Central memory CD8-positive, alpha-beta T cell (primary cell): ENCODE results near the gene ATP11A.
"Not testable (repeated sequence)": the region's sequence is repeated elsewhere in the genome, so short reads cannot be mapped to it uniquely, and the experiment has no call there.

Experiments used
- ATAC-seq: fragments of 150-1000 bp; cut with Tn5 transposase; replicated peaks from 2 replicates; pipeline ENCODE4 v1.10.0; 2022; ENCODE audit warnings: mild to moderate bottlenecking, moderate FRiP score, moderate number of reproducible peaks; ENCODE audit not compliant: poor library complexity, severe bottlenecking; ENCODE audit errors: extremely low read depth
- DNase-seq, 2 donors: peaks; one replicate each; pipeline ENCODE4 v3.0.0; 2021; ENCODE audit warnings: low spot score in 2 of 2
- H3K27ac Mint-ChIP-seq: one replicate; pipeline ENCODE4 v1.8.0; 2022; ENCODE audit warnings: low read depth, mild to moderate bottlenecking, moderate library complexity, mixed read lengths
- H3K27me3 Mint-ChIP-seq: one replicate; pipeline ENCODE4 v1.8.0; 2022; ENCODE audit warnings: mixed read lengths
- H3K36me3 Mint-ChIP-seq: one replicate; pipeline ENCODE4 v1.8.0; 2022; ENCODE audit warnings: mild to moderate bottlenecking, moderate library complexity, mixed read lengths; ENCODE audit not compliant: insufficient read depth
- H3K4me1 Mint-ChIP-seq: one replicate; pipeline ENCODE4 v1.8.0; 2022; ENCODE audit warnings: mixed read lengths
- H3K4me3 Mint-ChIP-seq: one replicate; pipeline ENCODE4 v1.8.0; 2022; ENCODE audit warnings: mild to moderate bottlenecking, moderate library complexity, mixed read lengths
- H3K9me3 Mint-ChIP-seq: one replicate; pipeline ENCODE4 v1.8.0; 2022; ENCODE audit warnings: mixed read lengths

Gene ATP11A

DNA sequence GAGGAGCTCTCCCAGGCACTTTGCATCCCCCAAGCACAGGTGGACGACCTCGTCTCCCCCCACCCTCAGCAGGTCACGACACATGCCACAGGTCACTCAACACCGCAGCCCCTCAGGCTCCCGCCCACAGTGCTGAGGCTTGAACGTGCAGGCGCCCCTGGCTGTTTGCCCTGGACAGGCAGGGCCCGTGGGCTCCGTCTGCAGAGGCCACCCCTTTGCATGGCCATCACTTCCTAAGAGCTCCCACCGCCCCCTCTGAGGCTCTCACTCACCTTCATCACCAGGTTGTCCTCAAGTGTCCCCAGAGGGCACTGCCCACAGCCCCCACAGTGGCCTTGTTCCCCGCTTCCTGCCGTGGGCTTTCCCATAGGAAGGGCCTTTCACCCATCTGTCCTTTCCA is 147.1 kb downstream of the ATP11A start:
- no peak overlapping the region for H3K27ac Mint-ChIP-seq
- H3K36me3 Mint-ChIP-seq, result peaks cover 15% of the 10 kb centered on the region
- no peaks in the 10 kb centered on the region for H3K27me3 Mint-ChIP-seq

DNA sequence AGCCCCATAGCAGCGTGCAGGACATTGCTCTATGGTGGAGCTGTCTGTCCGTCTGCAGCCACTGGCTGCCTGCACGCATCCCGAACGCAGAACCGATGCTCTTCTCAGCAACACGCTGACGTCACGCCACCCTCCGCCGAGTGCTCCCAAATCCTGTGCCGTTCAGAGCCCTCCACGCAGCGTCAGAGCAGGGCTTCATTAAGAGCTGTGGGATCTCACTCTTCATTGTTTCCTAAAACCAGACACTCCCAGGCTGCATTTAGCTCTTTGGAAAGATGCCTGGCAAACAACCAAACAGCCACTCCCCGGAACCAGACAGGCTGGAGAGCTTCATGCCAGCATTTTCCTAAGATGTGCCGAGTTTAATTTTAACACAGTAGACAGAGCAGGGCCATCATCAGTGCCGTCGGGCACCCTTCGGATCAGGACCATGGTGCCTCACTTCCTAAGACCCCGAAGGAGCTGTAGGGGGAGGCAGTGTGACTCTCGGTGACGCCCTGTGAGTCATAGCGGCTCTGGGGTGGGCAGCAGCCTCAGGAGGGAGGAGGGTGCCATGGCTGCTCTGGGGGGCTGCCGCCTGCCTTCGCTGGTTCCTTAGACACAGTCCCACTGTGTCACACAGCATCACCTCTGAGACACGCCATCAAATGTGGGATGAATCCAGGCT is 147.7 kb downstream of the ATP11A start:
- ATAC-seq (no peak), DNase-seq (no peak)
- H3K27me3 Mint-ChIP-seq, result no peaks in the 10 kb centered on the region
- H3K4me3 Mint-ChIP-seq, result no peak overlapping the region
- H3K36me3 Mint-ChIP-seq, result peaks cover 15% of the 10 kb centered on the region
- no peaks in the 10 kb centered on the region for H3K9me3 Mint-ChIP-seq
- H3K4me1 Mint-ChIP-seq, result no peaks in the 10 kb centered on the region
- H3K27ac Mint-ChIP-seq, result no peak overlapping the region

More for the DNA sequence above, 147.1 kb downstream of the ATP11A start:
- Mint-ChIP-seq H3K9me3 (no peaks in the 10 kb centered on the region), H3K4me1 (no peaks in the 10 kb centered on the region), H3K4me3 (no peak overlapping the region)
- DNase-seq, result no peak
- ATAC-seq, result no peak

DNA sequence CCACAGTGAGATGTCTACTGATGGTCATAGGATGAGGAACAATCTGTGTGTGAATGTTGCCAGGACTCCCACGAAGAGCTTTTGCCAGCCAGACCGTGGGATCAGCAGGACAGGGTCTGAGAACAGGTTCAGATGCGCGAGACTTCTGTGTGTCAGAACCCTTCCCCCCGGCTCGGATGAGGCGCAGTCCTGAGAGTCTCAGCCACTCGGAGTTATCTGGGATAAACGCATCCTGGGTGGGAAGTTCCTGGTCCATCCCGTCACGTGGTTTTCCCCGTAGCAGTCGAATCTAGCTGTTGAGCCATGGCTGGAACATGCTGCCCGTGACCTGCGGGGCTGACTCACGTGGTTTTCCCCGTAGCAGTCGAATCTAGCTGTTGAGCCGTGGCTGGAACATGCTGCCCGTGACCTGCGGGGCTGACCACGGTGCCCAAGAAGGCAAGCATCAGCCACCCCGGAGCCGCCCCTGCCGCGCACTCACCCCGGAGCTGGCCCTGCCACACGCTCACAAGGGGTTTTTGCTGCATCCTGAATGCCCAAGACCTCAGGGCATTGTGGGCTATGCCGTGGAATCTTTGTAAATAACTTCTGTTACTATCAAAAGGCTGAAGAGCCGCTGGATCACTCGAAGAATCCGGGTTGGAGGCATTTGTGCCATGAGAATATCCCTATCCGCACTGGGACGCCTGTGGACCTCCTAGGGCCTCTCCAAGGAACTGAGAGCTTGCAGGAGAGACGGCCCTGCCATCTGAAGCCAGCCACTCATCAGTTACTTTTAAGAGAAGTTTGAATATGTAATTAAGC is 148.4 kb downstream of the ATP11A start:
- H3K36me3 Mint-ChIP-seq, result peaks cover 17% of the 10 kb centered on the region
- no peaks in the 10 kb centered on the region for H3K4me1 Mint-ChIP-seq

GRCh38 chr13:112838842-112839117 is 148.9 kb downstream of the ATP11A start:
- H3K4me1 Mint-ChIP-seq, result no peaks in the 10 kb centered on the region
- ATAC-seq (no peak), DNase-seq (no peak)
- H3K4me3 Mint-ChIP-seq, result no peak overlapping the region
- peaks cover 19% of the 10 kb centered on the region for H3K36me3 Mint-ChIP-seq
- H3K27ac Mint-ChIP-seq, result no peak overlapping the region
- no peaks in the 10 kb centered on the region for H3K9me3 Mint-ChIP-seq
- no peaks in the 10 kb centered on the region for H3K27me3 Mint-ChIP-seq

More for the DNA sequence above, 148.4 kb downstream of the ATP11A start:
- H3K27ac Mint-ChIP-seq, result no peak overlapping the region
- no peak overlapping the region for H3K4me3 Mint-ChIP-seq
- no peaks in the 10 kb centered on the region for H3K27me3 Mint-ChIP-seq
- DNase-seq (no peak), ATAC-seq (no peak)
- no peaks in the 10 kb centered on the region for H3K9me3 Mint-ChIP-seq

DNA sequence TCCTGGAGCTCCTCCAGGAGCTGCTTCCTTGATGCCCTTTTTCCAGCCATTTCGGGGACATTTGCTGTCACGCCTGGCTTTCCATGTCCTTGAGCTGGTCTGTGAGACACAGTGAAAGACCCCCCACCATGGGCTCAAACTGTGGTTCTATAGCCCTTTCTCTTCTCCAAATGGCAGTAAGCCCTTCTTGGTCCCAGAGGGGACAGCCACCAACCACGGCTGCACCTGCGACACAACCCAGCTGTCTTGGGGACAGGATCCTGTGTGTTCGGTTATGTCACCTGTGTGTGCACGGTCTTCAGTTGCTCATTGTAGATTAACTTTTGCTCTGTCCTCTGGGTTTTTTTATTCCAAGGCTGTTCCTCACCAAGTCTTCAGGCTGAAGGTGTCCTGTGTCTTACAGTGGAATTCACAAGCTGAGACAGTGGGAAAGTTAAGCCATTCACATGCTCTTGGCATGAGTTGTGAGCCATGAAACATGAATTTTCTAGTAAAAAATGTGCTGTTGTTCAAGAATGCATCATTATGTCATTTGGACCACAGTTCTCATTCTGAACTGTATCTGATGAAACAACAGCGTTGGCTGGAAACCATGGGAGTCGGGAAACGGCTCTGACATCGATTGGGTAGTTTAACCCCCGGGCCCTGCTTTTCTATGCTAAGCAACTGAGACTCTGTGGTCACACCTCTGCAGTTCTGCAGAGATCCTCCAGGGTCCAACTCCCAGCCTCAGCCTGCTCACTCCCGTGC is 149.7 kb downstream of the ATP11A start:
- no peaks in the 10 kb centered on the region for H3K4me1 Mint-ChIP-seq
- H3K4me3 Mint-ChIP-seq, result no peak overlapping the region
- no peak for DNase-seq
- ATAC-seq, result no peak
- H3K27me3 Mint-ChIP-seq, result no peaks in the 10 kb centered on the region
- H3K36me3 Mint-ChIP-seq, result peaks cover 19% of the 10 kb centered on the region
- no peaks in the 10 kb centered on the region for H3K9me3 Mint-ChIP-seq
- no peak overlapping the region for H3K27ac Mint-ChIP-seq

- Mint-ChIP-seq H3K27ac (no peak overlapping the region), H3K27me3 (no peaks in the 10 kb centered on the region), H3K4me1 (no peaks in the 10 kb centered on the region), H3K36me3 (peaks cover 15% of the 10 kb centered on the region), H3K4me3 (no peak overlapping the region), H3K9me3 (no peaks in the 10 kb centered on the region)
- ATAC-seq (no peak), DNase-seq (no peak)
Observed at GRCh38 chr13:112840472-112841302, 150.8 kb downstream of the ATP11A start.

DNA sequence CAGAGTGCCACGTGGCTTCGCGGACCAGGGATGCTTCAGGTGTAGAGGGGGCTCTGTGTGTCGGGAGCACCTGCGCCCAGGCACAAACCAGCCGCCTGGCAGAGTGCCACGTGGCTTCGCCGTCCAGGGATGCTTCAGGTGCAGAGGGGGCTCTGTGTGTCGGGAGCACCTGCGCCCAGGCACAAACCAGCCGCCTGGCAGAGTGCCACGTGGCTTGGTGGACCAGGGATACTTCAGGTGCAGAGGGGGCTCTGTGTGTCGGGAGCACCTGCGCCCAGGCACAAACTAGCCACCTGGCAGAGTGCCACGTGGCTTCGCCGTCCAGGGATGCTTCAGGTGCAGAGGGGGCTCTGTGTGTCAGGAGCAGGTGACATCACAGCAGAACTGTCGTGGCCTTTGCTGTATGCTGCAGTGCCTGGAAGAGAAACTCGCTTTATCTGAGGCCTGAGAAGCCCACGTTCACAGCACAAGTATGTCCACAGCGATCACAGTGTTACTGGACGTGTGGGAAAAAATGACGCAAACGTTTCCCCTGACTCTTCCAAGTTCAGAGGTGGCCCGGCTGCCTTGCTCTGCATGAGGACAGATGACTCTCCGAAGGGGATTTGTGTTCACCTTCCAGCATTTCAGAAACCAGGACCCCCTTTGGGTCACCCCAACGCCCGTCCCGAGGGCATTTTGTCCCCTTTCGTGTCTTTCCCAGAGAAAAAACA is 151.6 kb downstream of the ATP11A start:
- not testable (repeated sequence) for H3K4me3 Mint-ChIP-seq, H3K4me1 Mint-ChIP-seq, DNase-seq, H3K9me3 Mint-ChIP-seq, ATAC-seq, H3K27me3 Mint-ChIP-seq, H3K27ac Mint-ChIP-seq
- H3K36me3 Mint-ChIP-seq, result peaks cover 17% of the 10 kb centered on the region

DNA sequence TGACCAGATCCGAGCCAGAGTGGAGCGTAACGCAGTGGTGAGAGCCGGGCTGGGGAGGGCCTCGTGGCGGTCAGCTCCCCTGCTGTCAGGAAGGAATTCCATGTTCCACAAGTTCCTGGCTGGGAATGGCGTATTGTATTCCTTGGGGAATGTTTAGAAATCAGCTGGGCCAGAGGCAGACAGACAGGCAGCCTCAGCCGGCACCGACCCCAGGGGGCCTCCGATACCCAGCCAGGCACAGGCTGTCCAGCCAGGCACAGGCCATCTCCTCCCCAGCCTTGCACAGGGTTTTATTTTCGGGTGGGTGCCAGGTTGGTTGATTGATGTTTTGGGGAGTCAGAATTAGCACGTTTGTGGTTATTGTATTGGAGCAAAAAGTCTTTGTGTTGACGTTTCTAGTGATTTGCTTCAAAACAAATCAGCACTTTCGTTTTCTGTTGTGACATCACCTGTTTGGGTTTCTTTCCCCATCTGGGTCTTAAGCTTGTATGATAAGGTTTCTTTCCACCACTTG is 152.6 kb downstream of the ATP11A start:
- Mint-ChIP-seq H3K27me3 (no peaks in the 10 kb centered on the region), H3K27ac (no peak overlapping the region), H3K36me3 (peaks cover 14% of the 10 kb centered on the region), H3K4me1 (no peaks in the 10 kb centered on the region), H3K9me3 (no peaks in the 10 kb centered on the region), H3K4me3 (no peak overlapping the region)
- DNase-seq (no peak), ATAC-seq (no peak)

GRCh38 chr13:112842931-112843391 is 153.1 kb downstream of the ATP11A start:
- Mint-ChIP-seq H3K27ac (no peak overlapping the region), H3K36me3 (peaks cover 11% of the 10 kb centered on the region), H3K4me1 (no peaks in the 10 kb centered on the region), H3K9me3 (no peaks in the 10 kb centered on the region), H3K27me3 (no peaks in the 10 kb centered on the region), H3K4me3 (no peak overlapping the region)
- no peak for DNase-seq
- ATAC-seq, result no peak

GRCh38 chr13:112843392-112844111 is 153.7 kb downstream of the ATP11A start:
- H3K9me3 Mint-ChIP-seq, result no peaks in the 10 kb centered on the region
- no peaks in the 10 kb centered on the region for H3K27me3 Mint-ChIP-seq
- no peak overlapping the region for H3K4me3 Mint-ChIP-seq
- no peak overlapping the region for H3K27ac Mint-ChIP-seq
- H3K4me1 Mint-ChIP-seq, result no peaks in the 10 kb centered on the region
- DNase-seq, result no peak
- ATAC-seq, result no peak
- H3K36me3 Mint-ChIP-seq, result peaks cover 11% of the 10 kb centered on the region

- Mint-ChIP-seq H3K27ac (no peak overlapping the region), H3K36me3 (peaks cover 8% of the 10 kb centered on the region), H3K9me3 (no peaks in the 10 kb centered on the region), H3K4me1 (no peaks in the 10 kb centered on the region), H3K4me3 (no peak overlapping the region), H3K27me3 (no peaks in the 10 kb centered on the region)
- no peak for DNase-seq
- no peak for ATAC-seq
Observed at GRCh38 chr13:112844411-112844810, 154.6 kb downstream of the ATP11A start.
